GM12878 (cell line): Measurements from ENCODE around the gene NELFE. TPM values are rescaled to one million over a fixed set of nuclear protein-coding genes. Genes with fewer than 3 reads are reported as not detected.
"Not testable (repeated sequence)": the region's sequence is repeated elsewhere in the genome, so short reads cannot be mapped to it uniquely, and the experiment has no call there.

Experiments used
- ATAC-seq: fragments of 200-7000 bp; cut with Tn5 transposase; 3 replicates; pipeline ENCODE4 v1.9.1; 2020; ENCODE audit warnings: mild to moderate bottlenecking, moderate library complexity
- BruUV-seq: library from RNA; stranded (reverse); fragments of 400-500 nt; replicated peaks from 2 replicates; lab custom pipeline; 2021; lab: Mats Ljungman, UMichigan
- CTCF ChIA-PET: fragments of 300-600 bp; sonication (Branson Sonifier 250); formaldehyde crosslinking; extraction: SDS; loops from one replicate; lab custom pipeline; 2021; ENCODE audit warnings: inconsistent platforms; lab: Yijun Ruan, JAX
- POLR2A ChIA-PET: fragments of 350-600 bp; formaldehyde crosslinking; extraction: SDS; loops from one replicate; lab custom pipeline; 2021; ENCODE audit warnings: inconsistent platforms; lab: Charles Lee
- RAD21 ChIA-PET: fragments of 300-600 bp; sonication (Branson Sonifier 250); formaldehyde crosslinking; loops from one replicate; lab custom pipeline; 2023; ENCODE audit warnings: antibody characterized with exemption; ENCODE audit not compliant: unreplicated experiment; lab: Charles Lee
- SMC1A ChIA-PET: fragments of 300-600 bp; sonication (Branson Sonifier 250); formaldehyde crosslinking; loops from one replicate; lab custom pipeline; 2023; ENCODE audit not compliant: unreplicated experiment, uncharacterized antibody; lab: Charles Lee
- DNase-seq: peaks from one replicate; pipeline ENCODE4 v3.0.0-alpha.2; 2011; ENCODE audit warnings: low read depth, low spot score
- FAIRE-seq: peaks from 3 replicates; lab custom pipeline; 2011; peaks lifted over from hg19 to GRCh38; lab: Jason Lieb, UNC
- H2AFZ ChIP-seq: 2 replicates; pipeline ENCODE4 v1.6.0; 2011; ENCODE audit warnings: low read depth, low read length, control low read depth; ENCODE audit not compliant: control insufficient read depth
- H3K27ac ChIP-seq: 2 replicates; pipeline ENCODE4 v1.5.1; 2011; ENCODE audit warnings: control low read depth; ENCODE audit not compliant: control insufficient read depth, insufficient read depth
- H3K27me3 ChIP-seq, 2 experiments: replicated peaks in 1 of 2; 2 replicates each; pipeline versions ENCODE4 v1.6.0 to v1.6.1; 2011; ENCODE audit warnings: low read length in 1 of 2; ENCODE audit not compliant: control insufficient read depth in 2 of 2, insufficient read depth in 2 of 2
- H3K36me3 ChIP-seq, 2 experiments: 2 replicates each; pipeline ENCODE4 v1.5.1; 2011; ENCODE audit warnings: low read length in 1 of 2; ENCODE audit not compliant: control insufficient read depth in 2 of 2, insufficient read depth in 2 of 2
- H3K4me1 ChIP-seq: 2 replicates; pipeline ENCODE4 v1.6.1; 2011; ENCODE audit warnings: mild to moderate bottlenecking, low read length, moderate library complexity, mixed read lengths; ENCODE audit not compliant: control insufficient read depth, insufficient read depth
- H3K4me2 ChIP-seq: 2 replicates; pipeline ENCODE4 v1.6.0; 2011; ENCODE audit warnings: control low read depth; ENCODE audit not compliant: control insufficient read depth, insufficient read depth
- H3K4me3 ChIP-seq: fragments of 200-600 bp; sonication (generic); 2 replicates; pipeline ENCODE4 v1.5.1; 2016
- H3K79me2 ChIP-seq: 2 replicates; pipeline ENCODE4 v1.6.0; 2011; ENCODE audit warnings: low read length; ENCODE audit not compliant: control insufficient read depth, insufficient read depth
- H3K9ac ChIP-seq: 2 replicates; pipeline ENCODE4 v1.8.0; 2011; ENCODE audit warnings: low read length, control low read depth, mixed read lengths; ENCODE audit not compliant: control insufficient read depth, insufficient read depth
- H3K9me3 ChIP-seq: replicated peaks from 3 replicates; pipeline ENCODE4 v1.5.1; 2011; ENCODE audit warnings: mild to moderate bottlenecking, low read length; ENCODE audit not compliant: control insufficient read depth, insufficient read depth
- H4K20me1 ChIP-seq: 2 replicates; pipeline ENCODE4 v1.6.0; 2011; ENCODE audit not compliant: control insufficient read depth, insufficient read depth
- IRF3 ChIP-seq: fragments of 450-650 bp; IDR thresholded peaks from 2 replicates; pipeline ENCODE4 v1.6.1; 2014; ENCODE audit warnings: mild to moderate bottlenecking
- WGBS: methylation state at CpG from one replicate; pipeline ENCODE4 v1.1.6; 2016; ENCODE audit warnings: low lambda C conversion rate; ENCODE audit not compliant: insufficient replicate concordance, insufficient coverage; ENCODE audit errors: missing lambda C conversion rate; 5-methylcytosine and 5-hydroxymethylcytosine counted together
- in situ Hi-C: fragments of 300-500 bp; cut with MboI; formaldehyde crosslinking; loops from 9 replicates; pipeline ENCODE4 v1.14.3; 2018; ENCODE audit warnings: mixed read lengths
- intact Hi-C: fragments of 100-400 bp; cut with micrococcal nuclease; formaldehyde crosslinking; loops from one replicate; pipeline ENCODE4 v1.14.2; 2022; ENCODE audit not compliant: unreplicated experiment
- polyA plus RNA-seq, 11 experiments: library from polyadenylated mRNA; depleted of rRNA in 4 of 11; unstranded in 6 of 11; stranded (reverse) in 5 of 11; fragments of >200 nt; fragmentation: Nextera tagmentation in 4 of 11; fragmentation: Illumina TruSeq in 1 of 11; extraction: Ambion mirVana in 4 of 11; extraction: Trizol in 1 of 11; gene quantifications; 1 replicate in 1 of 11; 2 replicates in 10 of 11; pipeline versions ENCODE4 v1.2.1 to v1.2.3, GENCODE V29; 2011 to 2016; ENCODE audit warnings: inconsistent platforms in 2 of 11, missing spikeins in 2 of 11, low read depth in 1 of 11
- total RNA-seq, 4 experiments: library from RNA; depleted of rRNA in 3 of 4; stranded (reverse); fragments of >200 nt in 3 of 4; fragmentation: Illumina TruSeq in 1 of 4; extraction: Trizol in 1 of 4; gene quantifications; 2 replicates each; pipeline versions ENCODE4 v1.2.1 to v1.2.3, GENCODE V29; 2013 to 2021

The NELFE gene
- total and polyA plus RNA-seq, 10 of the 15 experiments (the other 5 are each of a cell fraction or from before 2014, with no cell fraction given), result 8.5 to 105 (median 59.7) TPM

- Histone ChIP-seq H3K27ac (no peak overlapping the region), H3K4me1 (peaks cover 3% of the 10 kb centered on the region), H3K4me2 (no peak overlapping the region), H4K20me1 (no peaks in the 10 kb centered on the region), H3K36me3 (no peaks in the 10 kb centered on the region; a peak in 1 of 4 replicates), H3K79me2 (peaks cover 3% of the 10 kb centered on the region), H3K9me3 (no peaks in the 10 kb centered on the region), H3K9ac (no peak overlapping the region), H3K27me3 (no peaks in the 10 kb centered on the region), H2AFZ (no peak overlapping the region), H3K4me3 (no peak overlapping the region)
- CTCF ChIA-PET, result no interaction called here
- SMC1A ChIA-PET, result no interaction called here
- FAIRE-seq, result no peak
- no peak for DNase-seq
- POLR2A ChIA-PET, result no interaction called here
- intact Hi-C loops, result no loop called here
- WGBS, result 90% methylated on average over 12 of the region's 12 CpGs
- RAD21 ChIA-PET, result no interaction called here
- no peak for TF ChIP-seq IRF3
- TF ChIP-seq, all 136 proteins: peak for 0
- BruUV-seq, result no TSS peak
- no peak for ATAC-seq
- in situ Hi-C loops, result loop anchor here (10.0 kb wide), 1 partner anchor 57 kb away; the partner anchor contains the start of gene CYP21A2
These were observed 19.2 kb upstream of the NELFE start for GRCh38 chr6:31977816-31978431.

DNA sequence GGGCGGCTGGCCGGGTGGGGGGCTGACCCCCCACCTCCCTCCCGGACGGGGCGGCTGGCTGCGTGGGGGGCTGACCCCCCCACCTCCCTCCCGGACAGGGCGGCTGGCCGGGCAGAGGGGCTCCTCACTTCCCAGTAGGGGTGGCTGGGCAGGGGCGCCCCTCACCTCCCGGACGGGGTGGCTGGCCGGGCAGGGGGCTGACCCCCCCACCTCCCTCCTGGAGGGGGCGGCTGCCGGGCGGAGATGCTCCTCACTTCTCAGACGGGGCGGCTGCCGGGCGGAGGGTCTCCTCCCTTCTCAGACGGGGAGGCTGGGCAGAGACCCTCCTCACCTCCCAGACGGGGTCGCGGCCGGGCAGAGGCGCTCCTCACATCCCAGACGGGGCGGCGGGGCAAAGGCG, 17.3 kb upstream of the NELFE start:
- H3K27ac ChIP-seq, H3K4me2 ChIP-seq, H3K9ac ChIP-seq, FAIRE-seq, BruUV-seq, H3K4me1 ChIP-seq, H3K9me3 ChIP-seq, H2AFZ ChIP-seq, H3K4me3 ChIP-seq, ATAC-seq, H3K36me3 ChIP-seq, DNase-seq, SMC1A ChIA-PET, H4K20me1 ChIP-seq, RAD21 ChIA-PET, H3K27me3 ChIP-seq, CTCF ChIA-PET, intact Hi-C loops: not testable (repeated sequence)
- in situ Hi-C loops, result loop anchor here (10.0 kb wide), 1 partner anchor 59 kb away; the partner anchor contains the start of gene CYP21A2
- 91% methylated on average over 10 of the region's 30 CpGs for WGBS
- peaks cover 15% of the 10 kb centered on the region for H3K79me2 ChIP-seq
- POLR2A ChIA-PET, result interaction anchor here (0.7 kb wide), 2 partner anchors 95 to 1362 kb away, joined by 3 to 5 read pairs; no protein-coding TSS in a partner anchor
